K562 (cell line): ENCODE data around the gene ORC2. TPM values are rescaled to one million over a fixed set of nuclear protein-coding genes. Genes with fewer than 3 reads are reported as not detected.

Experiments used
- ATAC-seq: fragments of 200-7000 bp; cut with Tn5 transposase; 3 replicates; pipeline ENCODE4 v1.9.1; 2020; ENCODE audit warnings: moderate library complexity
- BruUV-seq: library from RNA; stranded (reverse); fragments of 400-500 nt; replicated peaks from 2 replicates; lab custom pipeline; 2021; lab: Mats Ljungman, UMichigan
- CTCF ChIA-PET: fragments of 300-600 bp; formaldehyde crosslinking; extraction: SDS; loops from one replicate; lab custom pipeline; 2021; ENCODE audit warnings: low intra/inter-chr PET ratio; lab: Yijun Ruan, JAX
- POLR2A ChIA-PET: fragments of 300-600, 350-650 bp; sonication (Branson Sonifier 250); formaldehyde crosslinking; extraction: SDS; loops from one replicate; lab custom pipeline; 2021; ENCODE audit warnings: antibody characterized with exemption, inconsistent platforms; lab: Yijun Ruan, JAX
- DNase-seq, 4 experiments: peaks; one replicate each; pipeline versions ENCODE4 v3.0.0 to v3.0.0-alpha.2; 2011 to 2018; ENCODE audit warnings: low spot score in 3 of 4, mixed read lengths in 3 of 4; ENCODE audit errors: extremely low read depth in 1 of 4
- FAIRE-seq: peaks from 2 replicates; lab custom pipeline; 2011; peaks lifted over from hg19 to GRCh38; lab: Jason Lieb, UNC
- H2AFZ ChIP-seq: 2 replicates; pipeline ENCODE4 v1.6.0; 2011; ENCODE audit warnings: low read depth, low read length, control low read depth, inconsistent platforms
- H3K27ac ChIP-seq: fragments of 200-600 bp; 3 replicates; pipeline ENCODE4 v1.8.0; 2011; ENCODE audit warnings: low read depth, mild to moderate bottlenecking, control low read depth, inconsistent platforms, low read length, moderate library complexity, mixed read lengths; ENCODE audit errors: extremely low read depth
- H3K27me3 ChIP-seq, 2 experiments: fragments of 300-600 bp in 1 of 2; 2 replicates in 1 of 2; 3 replicates in 1 of 2; pipeline versions ENCODE4 v1.6.0 to v1.8.0; 2011; ENCODE audit warnings: inconsistent platforms in 2 of 2, low read length in 2 of 2, mild to moderate bottlenecking in 1 of 2, mixed read lengths in 1 of 2, moderate library complexity in 1 of 2; ENCODE audit not compliant: control insufficient read depth in 2 of 2, insufficient read depth in 2 of 2
- H3K36me3 ChIP-seq: fragments of 300-600 bp; 3 replicates; pipeline ENCODE4 v1.8.0; 2011; ENCODE audit warnings: mild to moderate bottlenecking, low read length, inconsistent platforms; ENCODE audit not compliant: control insufficient read depth, insufficient read depth
- H3K4me1 ChIP-seq, 2 experiments: fragments of 200-600 bp in 1 of 2; replicated peaks in 1 of 2; 2 replicates in 1 of 2; 3 replicates in 1 of 2; pipeline versions ENCODE4 v1.5.1 to v1.8.0; 2011; ENCODE audit warnings: inconsistent platforms in 2 of 2, low read length in 2 of 2, mild to moderate bottlenecking in 1 of 2, mixed read lengths in 1 of 2, moderate library complexity in 1 of 2; ENCODE audit not compliant: control insufficient read depth in 2 of 2, insufficient read depth in 2 of 2
- H3K4me2 ChIP-seq: 2 replicates; pipeline ENCODE4 v1.6.1; 2011; ENCODE audit warnings: low read length, control low read depth, inconsistent platforms, mixed read lengths; ENCODE audit not compliant: insufficient read depth
- H3K4me3 ChIP-seq: fragments of 200-600 bp; sonication (generic), shearing (Covaris generic); 2 replicates; pipeline ENCODE4 v1.5.1; 2016; ENCODE audit warnings: control low read depth, inconsistent platforms
- H3K79me2 ChIP-seq: fragments of 200-600 bp; 3 replicates; pipeline ENCODE4 v1.8.0; 2011; ENCODE audit warnings: low read length, inconsistent platforms; ENCODE audit not compliant: control insufficient read depth, insufficient read depth
- H3K9ac ChIP-seq, 2 experiments: 2 replicates each; pipeline versions ENCODE4 v1.6.0 to v1.6.1; 2011; ENCODE audit warnings: low read depth in 2 of 2, low read length in 2 of 2, control low read depth in 1 of 2, inconsistent platforms in 1 of 2, mild to moderate bottlenecking in 1 of 2, mixed read lengths in 1 of 2; ENCODE audit not compliant: insufficient read depth in 1 of 2
- H3K9me1 ChIP-seq: one replicate; pipeline ENCODE4 v1.6.0; 2011; ENCODE audit warnings: inconsistent platforms, mild to moderate bottlenecking, low read length, moderate library complexity; ENCODE audit not compliant: control insufficient read depth, insufficient read depth
- H3K9me3 ChIP-seq: replicated peaks from 2 replicates; pipeline ENCODE4 v1.5.1; 2011; ENCODE audit warnings: low read depth, low read length, inconsistent platforms; ENCODE audit not compliant: control insufficient read depth, insufficient read depth
- H4K20me1 ChIP-seq: replicated peaks from 2 replicates; pipeline ENCODE4 v1.6.1; 2011; ENCODE audit warnings: low read length, inconsistent platforms, mixed read lengths; ENCODE audit not compliant: control insufficient read depth, insufficient read depth
- FIP1L1 ChIP-seq: fragments of 200-400 bp; formaldehyde crosslinking; IDR thresholded peaks from 2 replicates; pipeline ENCODE4 v1.6.1; 2018; ENCODE audit warnings: mild to moderate bottlenecking, low read depth, low read length; ENCODE audit not compliant: poor library complexity, severe bottlenecking
- GATAD2A ChIP-seq: fragments of 450-650 bp; IDR thresholded peaks from 2 replicates; pipeline ENCODE4 v1.6.1; 2017
- MTA3 ChIP-seq: fragments of 450-650 bp; formaldehyde crosslinking; IDR thresholded peaks from 2 replicates; pipeline ENCODE4 v1.6.1; 2017; ENCODE audit warnings: mild to moderate bottlenecking, borderline replicate concordance
- SIN3B ChIP-seq: fragments of 450-650 bp; IDR thresholded peaks from 2 replicates; pipeline ENCODE4 v1.6.1; 2017; ENCODE audit warnings: low read depth, mild to moderate bottlenecking, moderate library complexity
- SRSF9 ChIP-seq: fragments of 200-400 bp; formaldehyde crosslinking; IDR thresholded peaks from 2 replicates; pipeline ENCODE4 v1.6.1; 2017; ENCODE audit warnings: low read depth, low read length, borderline replicate concordance
- SUPT5H ChIP-seq: fragments of 450-650 bp; IDR thresholded peaks from 2 replicates; pipeline ENCODE4 v1.6.1; 2016
- ZNF12 ChIP-seq: sonication (generic); formaldehyde crosslinking; IDR thresholded peaks from 2 replicates; pipeline ENCODE4 v1.4.0; 2020; ENCODE audit warnings: mild to moderate bottlenecking, missing genetic modification reagents
- ZNF174 ChIP-seq: fragments of 250-450 bp; sonication (Bioruptor Pico); IDR thresholded peaks from 2 replicates; pipeline ENCODE4 v1.4.0; 2020; ENCODE audit warnings: mild to moderate bottlenecking
- ZNF253 ChIP-seq: fragments of 250-450 bp; sonication (Bioruptor Pico); conservative IDR thresholded peaks from 2 replicates; pipeline ENCODE4 v1.6.1; 2021; ENCODE audit warnings: mild to moderate bottlenecking
- WGBS: fragments of 100-300 bp; shearing (Covaris generic); methylation state at CpG from one replicate; pipeline ENCODE4 v1.1.6; 2016; ENCODE audit warnings: low coverage, mixed read lengths; ENCODE audit not compliant: insufficient coverage; ENCODE audit errors: missing lambda C conversion rate; 5-methylcytosine and 5-hydroxymethylcytosine counted together
- in situ Hi-C: fragments of 300-500 bp; cut with MboI; formaldehyde crosslinking; loops from 4 replicates; pipeline ENCODE4 v1.15.0; 2018; ENCODE audit warnings: inconsistent platforms, mixed read lengths
- intact Hi-C: fragments of 100-400 bp; cut with micrococcal nuclease; formaldehyde crosslinking; loops from 2 replicates; pipeline ENCODE4 v1.14.2; 2022
- polyA plus RNA-seq, 8 experiments: library from polyadenylated mRNA; depleted of rRNA in 4 of 8; stranded (reverse) in 5 of 8; unstranded in 3 of 8; fragments of >200 nt; fragmentation: Nextera tagmentation in 2 of 8; fragmentation: Illumina TruSeq in 1 of 8; extraction: Ambion mirVana in 2 of 8; extraction: Trizol in 1 of 8; gene quantifications; 2 replicates each; pipeline versions ENCODE4 v1.2.1 to v1.2.3, GENCODE V29; 2011 to 2014; ENCODE audit warnings: inconsistent platforms in 1 of 8, missing spikeins in 1 of 8
- total RNA-seq, 7 experiments: library from RNA; depleted of rRNA in 6 of 7; stranded (reverse); fragments of >200 nt in 6 of 7; fragmentation: Illumina TruSeq in 2 of 7; extraction: Trizol in 2 of 7; gene quantifications; 2 replicates each; pipeline versions ENCODE4 v1.2.1 to v1.2.3, GENCODE V29; 2011 to 2021; ENCODE audit warnings: low replicate concordance in 1 of 7
- TF ChIP-seq, protein P1 (sequence below): fragments of 250-450 bp; sonication (Bioruptor Pico); IDR thresholded peaks from 2 replicates; pipeline ENCODE4 v1.9.0; 2021; ENCODE audit warnings: mild to moderate bottlenecking
- TF ChIP-seq, protein P2 (sequence below): fragments of 250-450 bp; sonication (Bioruptor Pico); IDR thresholded peaks from 2 replicates; pipeline ENCODE4 v1.8.0; 2021; ENCODE audit warnings: borderline replicate concordance, mild to moderate bottlenecking, moderate library complexity; ENCODE audit not compliant: poor library complexity, severe bottlenecking

The ORC2 gene
- total and polyA plus RNA-seq, 9 of the 15 experiments (the other 6 are each of a cell fraction or from before 2014, with no cell fraction given), result 5.6 to 41.1 (median 19.0) TPM

DNA sequence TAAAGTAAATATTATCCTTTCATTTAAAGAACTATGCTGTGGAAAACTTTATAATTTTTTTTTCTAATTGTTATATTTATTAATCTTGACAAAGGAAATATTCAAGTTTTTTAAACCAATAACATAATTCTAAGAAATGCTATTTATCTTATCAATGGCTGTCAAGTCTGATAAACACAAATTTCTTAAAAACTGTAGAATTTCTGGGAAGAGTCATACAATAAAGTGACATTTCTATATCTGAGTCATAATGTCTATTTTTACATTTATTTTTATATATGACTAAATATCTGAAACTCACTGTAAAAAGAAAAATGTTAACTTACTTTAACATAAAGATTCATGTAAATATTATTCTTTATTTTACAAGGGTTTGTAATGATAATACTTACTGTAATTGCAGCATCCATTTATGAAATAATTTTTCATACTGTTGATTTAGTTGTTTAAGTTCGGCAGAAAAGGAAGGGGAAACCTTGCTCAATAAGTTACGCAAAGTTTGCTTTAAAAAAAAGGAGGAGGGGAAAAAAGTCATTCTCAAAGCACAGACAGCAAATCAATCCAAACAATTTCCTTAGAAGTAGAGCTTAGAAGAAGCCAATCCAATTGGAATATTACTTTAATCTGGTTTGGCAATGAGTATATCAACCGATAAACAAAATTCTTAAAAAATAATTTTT lies 32.4 kb downstream of the ORC2 start:
- no peak for FAIRE-seq
- no TSS peak for BruUV-seq
- Histone ChIP-seq H3K36me3 (peaks cover 63% of the 10 kb centered on the region), H3K9ac (no peak overlapping the region), H2AFZ (no peak overlapping the region), H3K4me3 (no peak overlapping the region), H3K79me2 (no peaks in the 10 kb centered on the region), H3K4me2 (no peak overlapping the region), H3K27ac (no peak overlapping the region), H4K20me1 (no peaks in the 10 kb centered on the region), H3K9me3 (no peaks in the 10 kb centered on the region), H3K27me3 (no peaks in the 10 kb centered on the region), H3K9me1 (no peaks in the 10 kb centered on the region), H3K4me1 (no peaks in the 10 kb centered on the region)
- in situ Hi-C loops (no loop called here), intact Hi-C loops (no loop called here)
- no peak for ATAC-seq
- ChIA-PET POLR2A (interaction anchor here (0.5 to 0.8 kb wide), 2 partner anchors 26 to 32 kb away, joined by 3 to 4 read pairs; partner anchors contain the start of gene ORC2), CTCF (no interaction called here)
- WGBS, result 90% methylated on average over 3 of the region's 3 CpGs
- DNase-seq, result no peak
- no peak for TF ChIP-seq SRSF9
- no peak for TF ChIP-seq SUPT5H
- TF ChIP-seq ZNF174, result no peak
- TF ChIP-seq, protein P1, sequence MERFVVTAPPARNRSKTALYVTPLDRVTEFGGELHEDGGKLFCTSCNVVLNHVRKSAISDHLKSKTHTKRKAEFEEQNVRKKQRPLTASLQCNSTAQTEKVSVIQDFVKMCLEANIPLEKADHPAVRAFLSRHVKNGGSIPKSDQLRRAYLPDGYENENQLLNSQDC (CRISPR knock-in tag), result no peak
- no peak for TF ChIP-seq GATAD2A
- no peak for TF ChIP-seq SIN3B
- no peak for TF ChIP-seq ZNF12 (CRISPR knock-in tag)
- no peak for TF ChIP-seq MTA3
- no peak for TF ChIP-seq ZNF253 (CRISPR knock-in tag)
- TF ChIP-seq, protein P2, sequence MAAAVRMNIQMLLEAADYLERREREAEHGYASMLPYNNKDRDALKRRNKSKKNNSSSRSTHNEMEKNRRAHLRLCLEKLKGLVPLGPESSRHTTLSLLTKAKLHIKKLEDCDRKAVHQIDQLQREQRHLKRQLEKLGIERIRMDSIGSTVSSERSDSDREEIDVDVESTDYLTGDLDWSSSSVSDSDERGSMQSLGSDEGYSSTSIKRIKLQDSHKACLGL (CRISPR knock-in tag), result no peak
- no peak for TF ChIP-seq FIP1L1
